HTERT RPE-1 (cell line): ENCODE data around the gene SLC24A4.
"Not testable (repeated sequence)": the region's sequence is repeated elsewhere in the genome, so short reads cannot be mapped to it uniquely, and the experiment has no call there.

Experiments
- in situ Hi-C: fragments of 300-500 bp; cut with MboI; formaldehyde crosslinking; loops from 4 replicates; pipeline ENCODE4 v1.14.3; 2020; ENCODE audit warnings: low sequenced_read_pairs

The SLC24A4 gene

GRCh38 chr14:92515546-92516343 is 192.8 kb downstream of the SLC24A4 start:
- in situ Hi-C loops: no loop called here

GRCh38 chr14:92516344-92516965 is 193.5 kb downstream of the SLC24A4 start:
- in situ Hi-C loops: no loop called here

GRCh38 chr14:92516966-92517506 is 194.1 kb downstream of the SLC24A4 start:
- in situ Hi-C loops: no loop called here

GRCh38 chr14:92517761-92518160 is 194.8 kb downstream of the SLC24A4 start:
- in situ Hi-C loops: no loop called here

GRCh38 chr14:92519246-92520101 is 196.5 kb downstream of the SLC24A4 start:
- in situ Hi-C loops: no loop called here

- in situ Hi-C loops: no loop called here
Observed at GRCh38 chr14:92520102-92521057, 197.4 kb downstream of the SLC24A4 start.

GRCh38 chr14:92521058-92521415 is 198.1 kb downstream of the SLC24A4 start:
- in situ Hi-C loops: no loop called here

GRCh38 chr14:92523752-92524151 is 200.8 kb downstream of the SLC24A4 start:
- in situ Hi-C loops: no loop called here

- in situ Hi-C loops: no loop called here
Observed at GRCh38 chr14:92524602-92525185, 201.7 kb downstream of the SLC24A4 start.

- in situ Hi-C loops: no loop called here
Observed at GRCh38 chr14:92525322-92526095, 202.5 kb downstream of the SLC24A4 start.

GRCh38 chr14:92527721-92528120 is 204.8 kb downstream of the SLC24A4 start:
- in situ Hi-C loops: no loop called here

GRCh38 chr14:92528486-92529100 is 205.6 kb downstream of the SLC24A4 start:
- in situ Hi-C loops: no loop called here

GRCh38 chr14:92529903-92530302 is 206.9 kb downstream of the SLC24A4 start:
- in situ Hi-C loops: no loop called here

GRCh38 chr14:92531106-92531873 is 208.3 kb downstream of the SLC24A4 start:
- in situ Hi-C loops: no loop called here

GRCh38 chr14:92532490-92533163 is 209.7 kb downstream of the SLC24A4 start:
- in situ Hi-C loops: no loop called here

GRCh38 chr14:92534932-92535643 is 212.1 kb downstream of the SLC24A4 start:
- in situ Hi-C loops: no loop called here

- in situ Hi-C loops: not testable (repeated sequence)
Observed at GRCh38 chr14:92536231-92536630, 213.3 kb downstream of the SLC24A4 start.
